ENCODE measurements around the gene SPTBN2.

The SPTBN2 gene

GRCh38 chr11:66680966-66681645 lies 47.9 kb downstream of the SPTBN2 start:
- H3K4me1 ChIP-seq (ENCODE audit: control insufficient read depth, insufficient read depth, low read length, unreplicated experiment) = peaks cover 6% of the 10 kb centered on the region
- no peak overlapping the region for H3K4me3 ChIP-seq (ENCODE audit: low read depth, low read length)
- 0 out of 2 replicates have a peak, but pooled peaks cover 5% of the 10 kb centered on the region for H3K36me3 ChIP-seq (ENCODE audit: insufficient read depth, low read length)
- H3K27me3 ChIP-seq (ENCODE audit: insufficient read depth, low read length) = no peaks in the 10 kb centered on the region
- no peak overlapping the region for H3K27ac ChIP-seq (ENCODE audit: low read depth, low read length)
- no peak overlapping the region for H2AFZ ChIP-seq (ENCODE audit: low read length, unreplicated experiment)
- peaks cover 11% of the 10 kb centered on the region for H3K79me2 ChIP-seq (ENCODE audit: control insufficient read depth, insufficient read depth, low read length, unreplicated experiment)

DNA sequence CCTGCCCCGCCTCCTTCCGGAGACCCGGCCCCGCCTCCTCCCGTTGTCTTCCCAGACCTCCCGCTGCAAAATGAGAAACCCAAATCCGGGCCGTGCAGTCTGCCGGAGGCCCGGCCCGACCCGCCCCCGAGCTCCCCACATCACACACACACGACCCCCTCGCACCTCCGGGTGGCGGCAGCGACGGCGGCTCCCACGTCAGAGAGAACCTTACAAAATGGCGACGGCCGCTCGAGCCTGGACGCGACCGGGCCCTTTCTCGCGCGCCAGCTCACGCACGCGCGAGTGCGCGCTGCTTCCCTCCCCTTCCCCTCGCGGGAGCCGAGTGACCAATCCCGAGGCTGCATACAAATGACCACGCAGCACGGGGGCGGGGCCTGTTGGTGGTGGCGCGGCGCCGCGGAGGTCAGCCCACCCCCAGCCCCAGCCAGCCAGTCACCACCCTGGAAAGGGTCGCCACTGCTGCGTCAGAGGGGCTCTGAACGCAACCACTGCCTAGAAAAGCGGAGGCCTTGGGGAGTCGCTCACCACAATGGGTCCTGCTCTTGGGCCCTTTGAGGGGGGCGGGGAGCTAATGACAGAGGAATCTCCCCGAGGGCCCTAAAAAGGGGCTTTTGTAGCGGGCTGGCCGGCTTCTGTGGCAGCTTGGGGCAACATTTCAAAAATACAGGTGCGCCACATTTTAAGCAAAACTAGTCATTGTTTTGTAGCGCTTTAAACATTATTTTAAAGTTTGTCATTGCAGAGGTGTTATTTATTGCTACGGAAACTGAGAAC lies 51.2 kb downstream of the SPTBN2 start, which contains the start of gene RBM4B:
TSS of gene RBM4B (minus strand) at position 289 of the 777 bp plus-strand sequence. CDS start 808 bp downstream, outside the sequence.
- H3K36me3 ChIP-seq (ENCODE audit: insufficient read depth, low read length) = peaks cover 22% of the 10 kb centered on the region
- peak within 1 kb of the TSS; percentile 96 for H3K4me3 ChIP-seq (ENCODE audit: low read depth, low read length)
- H2AFZ ChIP-seq (ENCODE audit: low read length, unreplicated experiment) = peak within 1 kb of the TSS; percentile 73
- H3K79me2 ChIP-seq (ENCODE audit: control insufficient read depth, insufficient read depth, low read length, unreplicated experiment) = peaks cover 26% of the 10 kb centered on the region
- peak within 1 kb of the TSS; percentile 90 for H3K27ac ChIP-seq (ENCODE audit: low read depth, low read length)
- H3K4me1 ChIP-seq (ENCODE audit: control insufficient read depth, insufficient read depth, low read length, unreplicated experiment) = peaks cover 18% of the 10 kb centered on the region
- H3K27me3 ChIP-seq (ENCODE audit: insufficient read depth, low read length) = no peaks in the 10 kb centered on the region

GRCh38 chr11:66676931-66677598 lies 52.0 kb downstream of the SPTBN2 start:
- Histone ChIP-seq H3K36me3 (ENCODE audit: insufficient read depth, low read length) (peaks cover 22% of the 10 kb centered on the region), H3K27me3 (ENCODE audit: insufficient read depth, low read length) (no peaks in the 10 kb centered on the region), H3K4me1 (ENCODE audit: control insufficient read depth, insufficient read depth, low read length, unreplicated experiment) (peaks cover 18% of the 10 kb centered on the region), H3K4me3 (ENCODE audit: low read depth, low read length) (peak overlapping the region; percentile 96), H2AFZ (ENCODE audit: low read length, unreplicated experiment) (peak overlapping the region; percentile 73), H3K27ac (ENCODE audit: low read depth, low read length) (peak overlapping the region; percentile 90), H3K79me2 (ENCODE audit: control insufficient read depth, insufficient read depth, low read length, unreplicated experiment) (peaks cover 26% of the 10 kb centered on the region)

GRCh38 chr11:66676282-66676919 lies 52.6 kb downstream of the SPTBN2 start:
- H2AFZ ChIP-seq (ENCODE audit: low read length, unreplicated experiment) = no peak overlapping the region
- H3K4me3 ChIP-seq (ENCODE audit: low read depth, low read length) = peak overlapping the region; percentile 96
- no peaks in the 10 kb centered on the region for H3K27me3 ChIP-seq (ENCODE audit: insufficient read depth, low read length)
- peaks cover 22% of the 10 kb centered on the region for H3K36me3 ChIP-seq (ENCODE audit: insufficient read depth, low read length)
- H3K79me2 ChIP-seq (ENCODE audit: control insufficient read depth, insufficient read depth, low read length, unreplicated experiment) = peaks cover 26% of the 10 kb centered on the region
- H3K4me1 ChIP-seq (ENCODE audit: control insufficient read depth, insufficient read depth, low read length, unreplicated experiment) = peaks cover 18% of the 10 kb centered on the region
- H3K27ac ChIP-seq (ENCODE audit: low read depth, low read length) = no peak overlapping the region

DNA sequence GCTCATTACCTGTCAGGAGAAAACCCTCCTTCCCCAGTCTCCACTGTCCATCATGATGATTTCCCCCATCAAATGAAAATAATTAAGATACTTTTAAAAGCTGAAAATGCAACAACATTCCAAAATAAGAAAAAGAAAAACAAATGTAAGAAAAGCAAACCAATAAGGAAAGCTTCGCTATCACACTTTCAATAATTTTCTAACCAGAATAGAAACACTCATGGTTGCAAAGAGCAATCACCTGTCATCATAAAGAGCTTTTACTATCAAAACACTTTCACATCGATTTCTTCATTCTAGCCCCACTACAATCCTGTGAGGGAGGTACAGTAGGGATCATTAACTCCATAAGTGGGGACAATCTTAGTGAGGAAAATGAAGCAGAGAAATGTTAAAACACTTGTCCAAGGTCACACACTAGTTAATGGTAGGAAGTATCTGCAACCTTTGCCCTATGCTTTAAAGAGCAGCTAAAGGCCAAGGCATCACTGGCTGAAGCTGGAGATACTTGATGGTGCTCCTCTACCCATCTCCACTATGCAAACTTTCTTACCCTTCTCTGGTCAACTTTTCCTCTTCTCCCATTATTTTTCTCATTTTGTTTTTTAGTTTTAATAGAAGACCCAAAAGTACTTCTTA lies 53.9 kb downstream of the SPTBN2 start:
- Histone ChIP-seq H3K27ac (ENCODE audit: low read depth, low read length) (no peak overlapping the region), H3K79me2 (ENCODE audit: control insufficient read depth, insufficient read depth, low read length, unreplicated experiment) (peaks cover 26% of the 10 kb centered on the region), H3K4me1 (ENCODE audit: control insufficient read depth, insufficient read depth, low read length, unreplicated experiment) (peaks cover 18% of the 10 kb centered on the region), H3K36me3 (ENCODE audit: insufficient read depth, low read length) (peaks cover 22% of the 10 kb centered on the region), H3K27me3 (ENCODE audit: insufficient read depth, low read length) (no peaks in the 10 kb centered on the region), H3K4me3 (ENCODE audit: low read depth, low read length) (peak overlapping the region; percentile 96), H2AFZ (ENCODE audit: low read length, unreplicated experiment) (no peak overlapping the region)

- Histone ChIP-seq H3K4me1 (ENCODE audit: control insufficient read depth, insufficient read depth, low read length, unreplicated experiment) (peaks cover 9% of the 10 kb centered on the region), H3K79me2 (ENCODE audit: control insufficient read depth, insufficient read depth, low read length, unreplicated experiment) (peaks cover 16% of the 10 kb centered on the region), H2AFZ (ENCODE audit: low read length, unreplicated experiment) (no peak overlapping the region), H3K27ac (ENCODE audit: low read depth, low read length) (no peak overlapping the region), H3K36me3 (ENCODE audit: insufficient read depth, low read length) (peaks cover 30% of the 10 kb centered on the region), H3K27me3 (ENCODE audit: insufficient read depth, low read length) (no peaks in the 10 kb centered on the region), H3K4me3 (ENCODE audit: low read depth, low read length) (no peak overlapping the region)
Measured at GRCh38 chr11:66670816-66671215, 58.2 kb downstream of the SPTBN2 start.

- no peak overlapping the region for H3K4me3 ChIP-seq (ENCODE audit: low read depth, low read length)
- H3K79me2 ChIP-seq (ENCODE audit: control insufficient read depth, insufficient read depth, low read length, unreplicated experiment) = peaks cover 7% of the 10 kb centered on the region
- no peaks in the 10 kb centered on the region for H3K4me1 ChIP-seq (ENCODE audit: control insufficient read depth, insufficient read depth, low read length, unreplicated experiment)
- H2AFZ ChIP-seq (ENCODE audit: low read length, unreplicated experiment) = no peak overlapping the region
- H3K36me3 ChIP-seq (ENCODE audit: insufficient read depth, low read length) = peaks cover 21% of the 10 kb centered on the region
- no peak overlapping the region for H3K27ac ChIP-seq (ENCODE audit: low read depth, low read length)
- no peaks in the 10 kb centered on the region for H3K27me3 ChIP-seq (ENCODE audit: insufficient read depth, low read length)
Measured at GRCh38 chr11:66665369-66665768, 63.6 kb downstream of the SPTBN2 start.

DNA sequence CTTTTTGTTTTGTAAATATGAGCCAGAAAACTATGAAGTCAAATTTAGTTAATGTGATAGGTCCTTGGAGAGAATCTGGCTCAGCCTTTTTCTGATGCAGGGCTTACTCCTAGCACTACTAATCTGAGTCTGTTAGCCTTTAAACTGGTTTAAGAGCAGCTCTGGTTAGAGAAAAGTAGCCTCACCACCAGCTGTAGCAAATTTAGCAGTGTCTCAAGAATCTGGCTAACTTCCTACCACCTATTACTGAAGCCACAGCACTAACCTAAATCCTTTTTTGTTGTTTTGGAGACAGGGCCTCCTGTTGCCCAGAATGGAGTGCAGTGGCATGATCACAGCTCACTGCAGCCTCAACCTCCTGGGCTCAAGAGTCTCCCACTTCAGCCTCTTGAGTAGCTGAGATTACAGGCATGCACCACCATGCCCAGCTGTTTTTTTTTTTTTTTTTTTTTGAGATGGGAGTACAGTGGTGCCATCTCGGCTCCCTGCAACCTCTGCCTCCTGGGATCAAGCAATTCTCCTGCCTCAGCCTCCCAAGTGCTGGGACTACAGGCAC lies 65.2 kb downstream of the SPTBN2 start:
- H3K36me3 ChIP-seq (ENCODE audit: insufficient read depth, low read length) = peaks cover 17% of the 10 kb centered on the region
- H3K27me3 ChIP-seq (ENCODE audit: insufficient read depth, low read length) = no peaks in the 10 kb centered on the region
- H3K27ac ChIP-seq (ENCODE audit: low read depth, low read length) = no peak overlapping the region
- peaks cover 7% of the 10 kb centered on the region for H3K79me2 ChIP-seq (ENCODE audit: control insufficient read depth, insufficient read depth, low read length, unreplicated experiment)
- H3K4me3 ChIP-seq (ENCODE audit: low read depth, low read length) = no peak overlapping the region
- H3K4me1 ChIP-seq (ENCODE audit: control insufficient read depth, insufficient read depth, low read length, unreplicated experiment) = no peaks in the 10 kb centered on the region
- no peak overlapping the region for H2AFZ ChIP-seq (ENCODE audit: low read length, unreplicated experiment)

GRCh38 chr11:66659763-66660162 lies 69.3 kb downstream of the SPTBN2 start:
- Histone ChIP-seq H3K36me3 (ENCODE audit: insufficient read depth, low read length) (no peaks in the 10 kb centered on the region; the same call in 1 of the 2 replicates), H2AFZ (ENCODE audit: low read length, unreplicated experiment) (no peak overlapping the region), H3K79me2 (ENCODE audit: control insufficient read depth, insufficient read depth, low read length, unreplicated experiment) (peaks cover 3% of the 10 kb centered on the region)

GRCh38 chr11:66653123-66653522 lies 75.9 kb downstream of the SPTBN2 start:
- H3K4me1 ChIP-seq (ENCODE audit: control insufficient read depth, insufficient read depth, low read length, unreplicated experiment) = no peaks in the 10 kb centered on the region
- H2AFZ ChIP-seq (ENCODE audit: low read length, unreplicated experiment) = no peak overlapping the region
- H3K4me3 ChIP-seq (ENCODE audit: low read depth, low read length) = no peak overlapping the region
- H3K36me3 ChIP-seq (ENCODE audit: insufficient read depth, low read length) = peaks cover 14% of the 10 kb centered on the region
- H3K79me2 ChIP-seq (ENCODE audit: control insufficient read depth, insufficient read depth, low read length, unreplicated experiment) = peaks cover 12% of the 10 kb centered on the region
- no peaks in the 10 kb centered on the region for H3K27me3 ChIP-seq (ENCODE audit: insufficient read depth, low read length)
- no peak overlapping the region for H3K27ac ChIP-seq (ENCODE audit: low read depth, low read length)

More at GRCh38 chr11:66659763-66660162, 69.3 kb downstream of the SPTBN2 start:
- H3K27ac ChIP-seq (ENCODE audit: low read depth, low read length) = no peak overlapping the region
- H3K4me1 ChIP-seq (ENCODE audit: control insufficient read depth, insufficient read depth, low read length, unreplicated experiment) = no peaks in the 10 kb centered on the region
- H3K4me3 ChIP-seq (ENCODE audit: low read depth, low read length) = no peak overlapping the region
- no peaks in the 10 kb centered on the region for H3K27me3 ChIP-seq (ENCODE audit: insufficient read depth, low read length)
